Measurements from ENCODE around the gene ZNF516.

DNA sequence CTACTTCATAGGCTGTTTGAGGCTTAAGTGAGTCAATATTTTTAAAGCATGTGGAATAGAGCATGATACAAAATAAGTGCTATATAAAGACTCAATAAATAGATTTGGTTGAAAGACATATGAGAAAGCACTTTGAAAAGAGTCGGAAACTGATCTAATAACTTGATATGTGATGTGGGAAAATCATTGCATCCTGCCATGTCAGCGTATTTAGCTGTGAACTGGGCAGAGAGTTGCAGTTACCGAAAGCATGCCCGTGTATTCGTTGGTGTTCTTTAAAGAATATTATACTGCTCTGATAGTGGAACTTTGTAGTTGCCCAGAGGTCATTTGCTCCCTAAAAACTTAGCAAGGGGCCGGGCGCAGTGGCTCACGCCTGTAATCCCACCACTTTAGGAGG is 37.8 kb upstream of the ZNF516 start:
- TF ChIP-seq CTCF (IDR thresholded peaks at IDR 0.05) (no peak), POLR2A (IDR thresholded peaks at IDR 0.05) (no peak), EP300 (IDR thresholded peaks at IDR 0.05) (no peak)
